Measurements from ENCODE around the gene N4BP2L2. TPM values are rescaled to one million over a fixed set of nuclear protein-coding genes. Genes with fewer than 3 reads are reported as not detected.

N4BP2L2 gene
- total and polyA plus RNA-seq, 2 of the 13 experiments (the other 11 are each of a cell fraction or from before 2014, with no cell fraction given): 58.9 to 81.2 TPM

- DNase-seq (ENCODE audit: low spot score) (no peak), FAIRE-seq (no peak), ATAC-seq (no peak)
- TF ChIP-seq TGIF2 (CRISPR knock-in tag; IDR thresholded peaks at IDR 0.05) (no peak), CEBPB (IDR thresholded peaks at IDR 0.05; ENCODE audit: borderline replicate concordance, low read depth, low read length) (peak; percentile 49; the same call in 1 of the 2 replicates)
- H3K9me3 ChIP-seq (ENCODE audit: low read length): no peaks in the 10 kb centered on the region
- no peaks in the 10 kb centered on the region; a peak in 1 of 5 replicates for H3K27me3 ChIP-seq (ENCODE audit: control insufficient read depth in 1 of 2, insufficient read depth in 2 of 2, low read length in 2 of 2)
- no peaks in the 10 kb centered on the region for H3K79me2 ChIP-seq (ENCODE audit: insufficient read depth, low read length)
- H4K20me1 ChIP-seq (ENCODE audit: insufficient read depth, low read length): no peaks in the 10 kb centered on the region
- WGBS (ENCODE audit: low lambda C conversion rate): 21% methylated on average over 2 of the region's 2 CpGs
- H3K4me3 ChIP-seq (replicated peaks in 1 of 3; ENCODE audit: insufficient read depth in 1 of 3, low read depth in 2 of 3, low read length in 3 of 3): no peak overlapping the region; a peak in 1 of 6 replicates
- ChIA-PET CTCF (ENCODE audit: low intra/inter-chr PET ratio, low total read pairs) (no interaction called here), POLR2A (no interaction called here)
- peak overlapping the region; percentile 28 for H3K4me2 ChIP-seq (ENCODE audit: low read depth, low read length)
- intact Hi-C loops (cut with micrococcal nuclease; ENCODE audit: unreplicated experiment): no loop called here
- H3K36me3 ChIP-seq (replicated peaks in 1 of 2; ENCODE audit: control insufficient read depth in 1 of 2, insufficient read depth in 2 of 2, low read length in 2 of 2): no peaks in the 10 kb centered on the region
- in situ Hi-C loops (cut with HindIII; ENCODE audit: extremely low pct_ligation_motif_present, low pct_unique_long_range_greater_than_20kb): no loop called here
- no peak overlapping the region for H3K27ac ChIP-seq (ENCODE audit: extremely low read length, insufficient read depth, low read length)
- H3K4me1 ChIP-seq (ENCODE audit: insufficient read depth, low read length): peaks cover 20% of the 10 kb centered on the region
- no TSS peak for BruUV-seq (replicated peaks)
- no peak overlapping the region for H3K9ac ChIP-seq (ENCODE audit: insufficient read depth, low read depth, low read length)
- H2AFZ ChIP-seq (ENCODE audit: low read length): no peak overlapping the region
Observed at GRCh38 chr13:32548837-32549236, 10.2 kb upstream of the N4BP2L2 start.

- in situ Hi-C loops (cut with HindIII; ENCODE audit: extremely low pct_ligation_motif_present, low pct_unique_long_range_greater_than_20kb) (no loop called here), intact Hi-C loops (cut with micrococcal nuclease; ENCODE audit: unreplicated experiment) (no loop called here)
- no TSS peak for BruUV-seq (replicated peaks)
- no peak overlapping the region for H3K4me2 ChIP-seq (ENCODE audit: low read depth, low read length)
- DNase-seq (ENCODE audit: low spot score) (no peak), ATAC-seq (no peak), FAIRE-seq (no peak)
- no peak overlapping the region for H3K27ac ChIP-seq (ENCODE audit: extremely low read length, insufficient read depth, low read length)
- peaks cover 14% of the 10 kb centered on the region for H3K4me1 ChIP-seq (ENCODE audit: insufficient read depth, low read length)
- no peaks in the 10 kb centered on the region; a peak in 1 of 5 replicates for H3K27me3 ChIP-seq (ENCODE audit: control insufficient read depth in 1 of 2, insufficient read depth in 2 of 2, low read length in 2 of 2)
- TF ChIP-seq HNRNPH1 (optimal IDR thresholded peaks at IDR 0.05; ENCODE audit: low read depth, low read length) (no peak), KDM3A (CRISPR knock-in tag; IDR thresholded peaks at IDR 0.05; ENCODE audit: low read depth) (no peak), GATA4 (IDR thresholded peaks at IDR 0.05; ENCODE audit: borderline replicate concordance, low read depth) (no peak), ZNF773 (CRISPR knock-in tag; IDR thresholded peaks at IDR 0.05; ENCODE audit: borderline replicate concordance) (no peak), ZNF343 (CRISPR knock-in tag; IDR thresholded peaks at IDR 0.05) (no peak), MLX (CRISPR knock-in tag; IDR thresholded peaks at IDR 0.05) (no peak), CREM (IDR thresholded peaks at IDR 0.05) (no peak), CREM (CRISPR knock-in tag; IDR thresholded peaks at IDR 0.05) (no peak), SKIL (CRISPR knock-in tag; IDR thresholded peaks at IDR 0.05; ENCODE audit: borderline replicate concordance) (no peak), ISX (CRISPR knock-in tag; conservative IDR thresholded peaks at IDR 0.05) (no peak), MYC (CRISPR knock-in tag; IDR thresholded peaks at IDR 0.05; ENCODE audit: borderline replicate concordance) (no peak), HMG20A (CRISPR knock-in tag; IDR thresholded peaks at IDR 0.05; ENCODE audit: borderline replicate concordance) (no peak), MED1 (CRISPR knock-in tag; IDR thresholded peaks at IDR 0.05) (no peak), ZBTB1 (CRISPR knock-in tag; IDR thresholded peaks at IDR 0.05; ENCODE audit: borderline replicate concordance) (no peak), ZNF20 (CRISPR knock-in tag; IDR thresholded peaks at IDR 0.05) (no peak), ARNT2 (CRISPR knock-in tag; IDR thresholded peaks at IDR 0.05; ENCODE audit: low read depth) (no peak), REXO4 (CRISPR knock-in tag; IDR thresholded peaks at IDR 0.05; ENCODE audit: borderline replicate concordance) (no peak)
- no peaks in the 10 kb centered on the region for H3K36me3 ChIP-seq (replicated peaks in 1 of 2; ENCODE audit: control insufficient read depth in 1 of 2, insufficient read depth in 2 of 2, low read length in 2 of 2)
- CTCF ChIA-PET (ENCODE audit: low intra/inter-chr PET ratio, low total read pairs): no interaction called here
- no peak overlapping the region for H3K9ac ChIP-seq (ENCODE audit: insufficient read depth, low read depth, low read length)
- no peaks in the 10 kb centered on the region for H4K20me1 ChIP-seq (ENCODE audit: insufficient read depth, low read length)
- POLR2A ChIA-PET: interaction anchor here (0.6 kb wide), 1 partner anchor 165 kb away, joined by 3 read pairs; no protein-coding TSS in a partner anchor
- WGBS (ENCODE audit: low lambda C conversion rate): 47% methylated on average over 2 of the region's 2 CpGs
- H3K9me3 ChIP-seq (ENCODE audit: low read length): no peaks in the 10 kb centered on the region
- no peak overlapping the region for H3K4me3 ChIP-seq (replicated peaks in 1 of 3; ENCODE audit: insufficient read depth in 1 of 3, low read depth in 2 of 3, low read length in 3 of 3)
- H3K79me2 ChIP-seq (ENCODE audit: insufficient read depth, low read length): no peaks in the 10 kb centered on the region
- H2AFZ ChIP-seq (ENCODE audit: low read length): no peak overlapping the region
Observed at GRCh38 chr13:32545083-32545482, 6.5 kb upstream of the N4BP2L2 start.
